SK-N-MC (cell line): ENCODE data around the gene SLC26A1.

Experiments used
- EZH2 ChIP-seq: fragments of 200-600 bp; sonication (generic); IDR thresholded peaks from one replicate; pipeline ENCODE4 v1.6.1; 2017; ENCODE audit warnings: antibody characterized with exemption
- POLR2AphosphoS5 ChIP-seq: IDR thresholded peaks from 2 replicates; pipeline ENCODE4 v1.6.1; 2012; ENCODE audit warnings: mild to moderate bottlenecking, low read depth, low read length, borderline replicate concordance

- TF ChIP-seq EZH2 (no peak), POLR2AphosphoS5 (no peak)
Observed at GRCh38 chr4:946103-946450, 47.1 kb downstream of the SLC26A1 start.
